SK-N-SH treated with all-trans-retinoic acid at 6 μM for 48 hours (cell line): ENCODE measurements around the gene A2M.

ENCODE experiments used
- ATAC-seq: fragments of 200-7000 bp; cut with Tn5 transposase; 3 replicates; pipeline ENCODE4 v1.9.1; 2020; ENCODE audit warnings: mild to moderate bottlenecking, moderate library complexity
- BACH2 ChIP-seq: fragments of 250-450 bp; sonication (Bioruptor Pico); IDR thresholded peaks from 2 replicates; pipeline ENCODE4 v1.9.0; 2021; ENCODE audit warnings: mild to moderate bottlenecking, borderline replicate concordance
- ESRRG ChIP-seq: fragments of 250-450 bp; sonication (Bioruptor Pico); IDR thresholded peaks from 2 replicates; pipeline ENCODE4 v1.6.1; 2021; ENCODE audit warnings: mild to moderate bottlenecking
- GLIS3 ChIP-seq: fragments of 250-450 bp; sonication (Bioruptor Pico); IDR thresholded peaks from 2 replicates; pipeline ENCODE4 v1.5.0; 2020; ENCODE audit warnings: mild to moderate bottlenecking, moderate library complexity
- ISL1 ChIP-seq: fragments of 250-450 bp; sonication (Bioruptor Pico); IDR thresholded peaks from 2 replicates; pipeline ENCODE4 v2.1.2; 2022; ENCODE audit warnings: mild to moderate bottlenecking, moderate library complexity
- OSR1 ChIP-seq: fragments of 250-450 bp; sonication (Bioruptor Pico); IDR thresholded peaks from 2 replicates; pipeline ENCODE4 v1.8.0; 2022; ENCODE audit warnings: moderate library complexity, mild to moderate bottlenecking, inconsistent platforms
- PPARA ChIP-seq: fragments of 250-450 bp; sonication (Bioruptor Pico); IDR thresholded peaks from 2 replicates; pipeline ENCODE4 v1.5.0; 2020; ENCODE audit warnings: mild to moderate bottlenecking, borderline replicate concordance
- TCF4 ChIP-seq: fragments of 250-450 bp; sonication (Bioruptor Pico); IDR thresholded peaks from 2 replicates; pipeline ENCODE4 v1.8.0; 2021; ENCODE audit warnings: mild to moderate bottlenecking, moderate library complexity, borderline replicate concordance
- TOX ChIP-seq: fragments of 250-450 bp; sonication (Bioruptor Pico); IDR thresholded peaks from 2 replicates; pipeline ENCODE4 v1.8.0; 2021; ENCODE audit warnings: mild to moderate bottlenecking, moderate library complexity, borderline replicate concordance
- ZC3H10 ChIP-seq: fragments of 250-450 bp; sonication (Bioruptor Pico); IDR thresholded peaks from 2 replicates; pipeline ENCODE4 v1.5.1; 2021; ENCODE audit warnings: mild to moderate bottlenecking, moderate library complexity
- ZFP3 ChIP-seq: fragments of 250-450 bp; sonication (Bioruptor Pico); IDR thresholded peaks from 2 replicates; pipeline ENCODE4 v1.5.0; 2020; ENCODE audit warnings: mild to moderate bottlenecking, moderate library complexity
- ZFP30 ChIP-seq: fragments of 450-650 bp; formaldehyde crosslinking; IDR thresholded peaks from 2 replicates; pipeline ENCODE4 v1.5.0; 2022; ENCODE audit warnings: mild to moderate bottlenecking, moderate library complexity
- ZNF565 ChIP-seq: fragments of 450-650 bp; formaldehyde crosslinking; conservative IDR thresholded peaks from 2 replicates; pipeline ENCODE4 v1.5.0; 2020; ENCODE audit warnings: low read depth, mild to moderate bottlenecking, moderate library complexity
- ZNF70 ChIP-seq: fragments of 450-650 bp; formaldehyde crosslinking; IDR thresholded peaks from 2 replicates; pipeline ENCODE4 v1.5.0; 2020; ENCODE audit warnings: mild to moderate bottlenecking, moderate library complexity
- ZNF8 ChIP-seq: fragments of 450-650 bp; formaldehyde crosslinking; IDR thresholded peaks from 2 replicates; pipeline ENCODE4 v1.5.0; 2020; ENCODE audit warnings: mild to moderate bottlenecking, moderate library complexity
- TF ChIP-seq, protein P1 (sequence below): fragments of 250-450 bp; sonication (Bioruptor Pico); IDR thresholded peaks from 2 replicates; pipeline ENCODE4 v1.5.1; 2020; ENCODE audit warnings: low read depth, mild to moderate bottlenecking, moderate library complexity
- TF ChIP-seq, protein P2 (sequence below): fragments of 250-450 bp; sonication (Bioruptor Pico); IDR thresholded peaks from 2 replicates; pipeline ENCODE4 v1.5.1; 2021; ENCODE audit warnings: mild to moderate bottlenecking, moderate library complexity
- TF ChIP-seq, protein P3 (sequence below): fragments of 250-450 bp; sonication (Bioruptor Pico); IDR thresholded peaks from 2 replicates; pipeline ENCODE4 v1.8.0; 2021; ENCODE audit warnings: low read depth, mild to moderate bottlenecking, moderate library complexity, borderline replicate concordance
- TF ChIP-seq, protein P4 (sequence below): fragments of 250-450 bp; sonication (Bioruptor Pico); IDR thresholded peaks from 2 replicates; pipeline ENCODE4 v1.5.0; 2020; ENCODE audit warnings: mild to moderate bottlenecking, moderate library complexity

The A2M gene

DNA sequence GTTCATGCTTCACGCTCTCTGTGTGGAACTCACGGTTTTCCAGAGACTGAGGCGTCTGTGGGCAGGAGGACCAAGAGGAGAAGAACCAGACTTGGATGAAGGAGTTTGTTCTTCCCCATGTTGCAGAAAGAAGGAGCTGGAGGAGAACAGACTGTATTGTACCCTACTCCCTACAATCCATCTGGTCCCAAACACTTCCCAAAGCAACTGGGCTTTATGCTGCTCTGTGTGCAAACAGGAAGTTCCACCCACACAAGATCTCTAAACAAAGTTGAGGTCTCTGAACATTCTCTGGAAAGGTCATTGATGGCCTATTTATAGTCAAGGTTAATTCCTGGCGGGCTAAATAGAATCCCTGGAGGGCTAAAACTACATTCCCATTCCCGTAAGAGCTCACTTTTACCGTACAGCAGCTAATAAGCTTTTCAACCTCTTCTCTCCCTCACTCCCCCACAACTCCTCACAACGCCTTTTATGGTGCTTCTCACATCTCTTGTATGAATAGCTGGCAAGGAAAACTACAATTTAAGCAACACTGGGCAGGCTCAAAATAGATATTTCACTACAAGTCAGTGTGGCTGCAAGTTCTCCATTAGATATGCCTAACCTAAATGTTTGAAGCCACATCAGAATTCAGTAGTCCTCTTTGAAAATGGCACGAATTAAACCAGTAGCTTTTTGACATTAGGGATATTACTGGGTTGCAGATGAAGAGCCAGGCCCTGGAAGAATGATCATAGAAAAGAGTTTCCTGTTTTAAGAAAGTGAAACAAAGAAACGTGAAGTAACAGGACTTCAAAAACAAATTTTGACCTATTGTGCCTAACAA is at the start of gene A2M:
A2M (minus strand) TSS at position 189 of the 829 bp plus-strand sequence; CDS start at position 119, 70 bp downstream.
- TF ChIP-seq, protein P1, sequence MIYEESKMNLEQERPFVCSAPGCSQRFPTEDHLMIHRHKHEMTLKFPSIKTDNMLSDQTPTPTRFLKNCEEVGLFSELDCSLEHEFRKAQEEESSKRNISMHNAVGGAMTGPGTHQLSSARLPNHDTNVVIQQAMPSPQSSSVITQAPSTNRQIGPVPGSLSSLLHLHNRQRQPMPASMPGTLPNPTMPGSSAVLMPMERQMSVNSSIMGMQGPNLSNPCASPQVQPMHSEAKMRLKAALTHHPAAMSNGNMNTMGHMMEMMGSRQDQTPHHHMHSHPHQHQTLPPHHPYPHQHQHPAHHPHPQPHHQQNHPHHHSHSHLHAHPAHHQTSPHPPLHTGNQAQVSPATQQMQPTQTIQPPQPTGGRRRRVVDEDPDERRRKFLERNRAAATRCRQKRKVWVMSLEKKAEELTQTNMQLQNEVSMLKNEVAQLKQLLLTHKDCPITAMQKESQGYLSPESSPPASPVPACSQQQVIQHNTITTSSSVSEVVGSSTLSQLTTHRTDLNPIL (CRISPR knock-in tag) = no peak
- TF ChIP-seq GLIS3 (CRISPR knock-in tag) = no peak
- TF ChIP-seq, protein P2, sequence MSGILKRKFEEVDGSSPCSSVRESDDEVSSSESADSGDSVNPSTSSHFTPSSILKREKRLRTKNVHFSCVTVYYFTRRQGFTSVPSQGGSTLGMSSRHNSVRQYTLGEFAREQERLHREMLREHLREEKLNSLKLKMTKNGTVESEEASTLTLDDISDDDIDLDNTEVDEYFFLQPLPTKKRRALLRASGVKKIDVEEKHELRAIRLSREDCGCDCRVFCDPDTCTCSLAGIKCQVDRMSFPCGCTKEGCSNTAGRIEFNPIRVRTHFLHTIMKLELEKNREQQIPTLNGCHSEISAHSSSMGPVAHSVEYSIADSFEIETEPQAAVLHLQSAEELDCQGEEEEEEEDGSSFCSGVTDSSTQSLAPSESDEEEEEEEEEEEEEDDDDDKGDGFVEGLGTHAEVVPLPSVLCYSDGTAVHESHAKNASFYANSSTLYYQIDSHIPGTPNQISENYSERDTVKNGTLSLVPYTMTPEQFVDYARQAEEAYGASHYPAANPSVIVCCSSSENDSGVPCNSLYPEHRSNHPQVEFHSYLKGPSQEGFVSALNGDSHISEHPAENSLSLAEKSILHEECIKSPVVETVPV (CRISPR knock-in tag) = no peak
- TF ChIP-seq, all 23 proteins: peak for 0
- no peak for ATAC-seq

DNA sequence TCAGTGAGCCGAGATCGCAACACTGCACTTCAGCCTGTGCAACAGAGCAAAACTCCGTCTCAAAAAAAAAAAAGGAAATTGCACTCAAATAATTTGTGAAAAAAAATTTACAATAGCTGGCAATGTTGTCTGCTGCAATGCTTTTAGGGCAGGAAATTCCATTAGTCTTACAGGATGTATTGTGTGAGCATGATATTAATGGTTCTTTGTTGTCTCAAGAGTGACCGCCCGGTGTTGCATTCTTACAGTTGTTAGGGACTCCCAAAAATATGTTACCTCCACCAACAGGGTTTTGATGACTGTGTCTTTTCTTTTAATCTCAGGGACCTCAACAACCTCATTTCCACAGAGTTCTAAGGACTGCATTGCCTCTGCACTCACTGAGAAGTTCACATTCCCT is 47.7 kb upstream of the A2M start:
- ATAC-seq = no peak
- TF ChIP-seq ZNF565 (CRISPR knock-in tag) = no peak
- no peak for TF ChIP-seq ZNF8 (CRISPR knock-in tag)
- TF ChIP-seq TOX = no peak
- TF ChIP-seq, protein P3, sequence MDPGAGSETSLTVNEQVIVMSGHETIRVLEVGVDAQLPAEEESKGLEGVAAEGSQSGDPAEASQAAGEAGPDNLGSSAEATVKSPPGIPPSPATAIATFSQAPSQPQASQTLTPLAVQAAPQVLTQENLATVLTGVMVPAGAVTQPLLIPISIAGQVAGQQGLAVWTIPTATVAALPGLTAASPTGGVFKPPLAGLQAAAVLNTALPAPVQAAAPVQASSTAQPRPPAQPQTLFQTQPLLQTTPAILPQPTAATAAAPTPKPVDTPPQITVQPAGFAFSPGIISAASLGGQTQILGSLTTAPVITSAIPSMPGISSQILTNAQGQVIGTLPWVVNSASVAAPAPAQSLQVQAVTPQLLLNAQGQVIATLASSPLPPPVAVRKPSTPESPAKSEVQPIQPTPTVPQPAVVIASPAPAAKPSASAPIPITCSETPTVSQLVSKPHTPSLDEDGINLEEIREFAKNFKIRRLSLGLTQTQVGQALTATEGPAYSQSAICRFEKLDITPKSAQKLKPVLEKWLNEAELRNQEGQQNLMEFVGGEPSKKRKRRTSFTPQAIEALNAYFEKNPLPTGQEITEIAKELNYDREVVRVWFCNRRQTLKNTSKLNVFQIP = no peak
- no peak for TF ChIP-seq ZFP3 (CRISPR knock-in tag)
- no peak for TF ChIP-seq ZC3H10 (CRISPR knock-in tag)
- TF ChIP-seq, protein P4, sequence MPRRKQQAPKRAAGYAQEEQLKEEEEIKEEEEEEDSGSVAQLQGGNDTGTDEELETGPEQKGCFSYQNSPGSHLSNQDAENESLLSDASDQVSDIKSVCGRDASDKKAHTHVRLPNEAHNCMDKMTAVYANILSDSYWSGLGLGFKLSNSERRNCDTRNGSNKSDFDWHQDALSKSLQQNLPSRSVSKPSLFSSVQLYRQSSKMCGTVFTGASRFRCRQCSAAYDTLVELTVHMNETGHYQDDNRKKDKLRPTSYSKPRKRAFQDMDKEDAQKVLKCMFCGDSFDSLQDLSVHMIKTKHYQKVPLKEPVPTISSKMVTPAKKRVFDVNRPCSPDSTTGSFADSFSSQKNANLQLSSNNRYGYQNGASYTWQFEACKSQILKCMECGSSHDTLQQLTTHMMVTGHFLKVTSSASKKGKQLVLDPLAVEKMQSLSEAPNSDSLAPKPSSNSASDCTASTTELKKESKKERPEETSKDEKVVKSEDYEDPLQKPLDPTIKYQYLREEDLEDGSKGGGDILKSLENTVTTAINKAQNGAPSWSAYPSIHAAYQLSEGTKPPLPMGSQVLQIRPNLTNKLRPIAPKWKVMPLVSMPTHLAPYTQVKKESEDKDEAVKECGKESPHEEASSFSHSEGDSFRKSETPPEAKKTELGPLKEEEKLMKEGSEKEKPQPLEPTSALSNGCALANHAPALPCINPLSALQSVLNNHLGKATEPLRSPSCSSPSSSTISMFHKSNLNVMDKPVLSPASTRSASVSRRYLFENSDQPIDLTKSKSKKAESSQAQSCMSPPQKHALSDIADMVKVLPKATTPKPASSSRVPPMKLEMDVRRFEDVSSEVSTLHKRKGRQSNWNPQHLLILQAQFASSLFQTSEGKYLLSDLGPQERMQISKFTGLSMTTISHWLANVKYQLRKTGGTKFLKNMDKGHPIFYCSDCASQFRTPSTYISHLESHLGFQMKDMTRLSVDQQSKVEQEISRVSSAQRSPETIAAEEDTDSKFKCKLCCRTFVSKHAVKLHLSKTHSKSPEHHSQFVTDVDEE (CRISPR knock-in tag) = no peak

DNA sequence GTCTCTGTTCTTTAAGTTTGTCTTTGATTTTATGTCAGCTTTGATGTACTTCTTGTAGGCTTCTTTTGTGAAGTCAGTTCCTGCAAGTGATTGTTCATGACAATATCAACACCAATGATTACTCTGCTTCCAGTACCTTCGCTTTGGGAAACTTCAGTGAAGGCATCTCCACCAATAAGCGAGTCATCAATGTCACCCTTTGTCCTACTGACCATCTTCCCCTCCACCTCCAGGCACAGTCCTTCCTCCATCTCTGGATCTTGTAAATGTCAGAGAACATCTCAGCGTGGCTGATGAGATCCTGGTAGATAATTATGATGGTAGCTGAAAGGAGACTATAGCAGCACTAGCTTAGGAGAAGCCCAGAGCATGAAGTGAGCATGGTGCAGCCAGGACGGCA is 40.4 kb upstream of the A2M start:
- no peak for ATAC-seq
- TF ChIP-seq TCF4 (CRISPR knock-in tag) (no peak), ISL1 (CRISPR knock-in tag) (no peak), ZC3H10 (CRISPR knock-in tag) (no peak)
- TF ChIP-seq, protein P3 = no peak
- TF ChIP-seq, protein P2 (CRISPR knock-in tag) = no peak

DNA sequence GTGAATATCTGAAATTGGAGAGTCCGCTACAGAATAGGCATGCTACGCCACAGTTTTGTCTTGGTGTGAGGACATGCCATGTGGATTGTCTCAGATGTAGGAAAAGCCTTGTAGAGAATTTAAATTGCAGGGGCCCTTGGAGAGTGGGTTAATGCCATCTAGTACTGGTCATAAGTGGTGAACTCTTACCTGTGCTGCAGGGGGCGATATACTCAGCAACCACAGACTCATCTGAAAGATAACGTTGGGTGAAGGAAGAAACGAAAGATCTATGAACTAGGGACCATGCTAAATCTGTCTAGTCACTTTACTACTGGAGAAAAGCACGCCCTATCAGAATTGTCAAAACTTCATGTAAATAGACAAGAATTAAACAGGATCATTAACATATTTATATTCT is 33.7 kb upstream of the A2M start:
- ATAC-seq = no peak
- TF ChIP-seq OSR1 (no peak), ZNF8 (CRISPR knock-in tag) (no peak), ZFP3 (CRISPR knock-in tag) (no peak), ZNF565 (CRISPR knock-in tag) (no peak), BACH2 (CRISPR knock-in tag) (no peak), PPARA (CRISPR knock-in tag) (no peak), ESRRG (no peak), ZNF70 (CRISPR knock-in tag) (no peak), ZC3H10 (CRISPR knock-in tag) (no peak), ZFP30 (no peak), GLIS3 (CRISPR knock-in tag) (no peak), TOX (no peak)
- TF ChIP-seq, protein P3 = no peak
- TF ChIP-seq, protein P1 (CRISPR knock-in tag) = no peak
- TF ChIP-seq, protein P2 (CRISPR knock-in tag) = no peak
